HUDEP-2 (cell line): ENCODE measurements around the gene EIF4G3.
A peak's percentile ranks its signal among the peaks of the same experiment; 100 is the strongest.

Experiments used
- DNase-seq, 76 experiments: peaks; one replicate each; lab custom pipeline; 2025; ENCODE audit not compliant: unreplicated experiment in 76 of 76; lab: John Stamatoyannopoulos, UW

The EIF4G3 gene

DNA sequence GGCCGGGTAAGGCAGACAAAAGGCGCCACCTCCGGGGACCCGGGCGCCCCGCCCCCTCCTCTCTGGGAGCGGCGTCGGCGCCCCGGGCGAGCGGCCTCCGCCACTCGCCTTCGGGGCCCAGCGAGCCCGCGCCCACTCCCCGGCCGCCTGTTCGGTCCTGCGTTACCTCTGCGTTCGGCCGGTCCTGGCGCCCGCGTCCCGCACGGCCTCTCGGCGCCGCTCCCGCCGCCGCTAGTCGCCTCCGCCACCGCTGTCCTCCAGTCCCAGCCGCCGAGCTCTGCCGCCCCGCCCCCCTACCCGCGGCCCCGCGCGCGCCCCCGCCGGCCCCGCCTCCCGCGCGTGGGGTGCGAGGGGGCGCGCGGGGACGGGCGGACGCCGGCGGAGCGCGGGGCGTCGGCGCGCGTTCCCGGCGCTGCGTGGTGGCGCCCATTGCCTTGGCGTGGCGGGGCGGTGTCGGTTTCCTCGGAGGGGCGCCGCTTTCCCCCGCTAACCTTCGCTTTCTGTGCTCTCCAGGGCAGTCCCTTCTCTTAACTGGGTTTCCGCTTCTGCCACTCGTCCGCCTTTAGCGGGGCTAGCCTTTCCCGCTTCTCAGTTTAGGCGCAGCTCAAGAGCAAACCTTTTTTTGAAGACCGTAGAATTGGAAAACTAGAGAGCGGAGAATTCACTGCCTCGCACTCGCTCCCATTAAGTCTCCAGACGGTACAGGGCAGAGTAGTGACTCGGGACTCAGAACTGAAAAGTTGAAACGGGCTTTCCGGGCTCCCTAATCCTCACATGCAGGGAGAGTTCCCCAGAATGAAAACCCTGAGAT, 389.5 kb downstream of the EIF4G3 start, which contains the start of gene HP1BP3:
HP1BP3 (minus strand) TSS at position 279 of the 811 bp plus-strand sequence. CDS start 6,867 bp downstream, outside the sequence.
- peak in 66 of 76 experiments; percentile 2 to 83 (median 60) for DNase-seq

DNA sequence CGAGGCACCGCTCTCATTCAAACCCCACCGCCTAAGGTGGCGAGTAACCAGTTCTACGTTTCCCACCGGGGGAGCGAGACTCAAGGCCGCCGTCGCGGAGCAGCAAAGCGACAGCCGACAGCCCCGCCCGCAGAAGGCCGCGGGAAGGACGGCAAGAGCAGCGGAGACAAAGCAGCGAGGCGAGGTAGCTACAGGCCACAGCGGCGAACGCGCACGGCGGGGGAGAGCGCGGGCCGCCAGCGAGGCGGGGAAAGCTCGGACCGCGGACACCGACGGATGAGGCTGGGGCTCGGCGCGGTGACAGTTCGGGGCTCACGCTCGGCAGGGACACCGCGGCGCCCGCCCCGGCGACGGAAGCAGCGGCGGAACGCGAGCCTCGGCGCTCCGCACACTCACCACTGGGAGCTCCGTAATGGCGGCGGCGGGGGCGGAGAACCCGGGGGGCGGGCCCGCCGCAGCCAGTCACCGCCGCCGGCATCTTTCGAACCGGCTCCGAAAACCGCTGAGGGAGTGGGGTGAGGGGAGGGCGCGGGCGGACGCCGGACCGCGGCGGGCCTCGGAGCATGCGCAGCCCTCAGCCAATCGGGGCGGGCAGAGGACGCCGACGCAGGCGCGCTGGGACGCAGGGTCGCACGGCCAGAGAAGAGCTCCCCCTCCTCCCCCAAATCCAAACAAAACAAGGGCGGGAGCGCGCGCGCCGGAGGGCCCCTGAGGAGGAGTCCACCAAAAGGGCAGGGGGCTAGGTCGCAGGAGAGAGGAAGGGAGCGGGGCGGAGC, 390.3 kb downstream of the EIF4G3 start:
- DNase-seq, result peak in 75 of 76 experiments; percentile 30 to 95 (median 89)

DNA sequence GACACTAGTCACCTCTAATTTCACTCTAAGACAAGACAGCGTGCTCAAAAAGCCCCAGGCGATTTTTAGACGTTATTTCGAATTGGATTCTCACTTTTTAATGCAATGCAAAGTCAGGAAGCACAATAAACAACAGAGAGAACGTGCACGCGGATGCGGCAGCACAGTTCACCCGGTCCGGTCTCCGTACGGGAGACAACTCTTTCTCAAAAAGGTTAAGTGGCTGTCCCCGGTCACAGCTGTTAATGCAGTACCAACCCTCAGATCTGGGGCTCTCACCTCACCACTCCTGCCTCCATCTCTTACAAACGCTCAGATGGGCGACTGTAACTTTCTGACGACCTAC, 390.8 kb downstream of the EIF4G3 start:
- peak in 10 of 76 experiments; percentile 8 to 53 (median 42) for DNase-seq

DNA sequence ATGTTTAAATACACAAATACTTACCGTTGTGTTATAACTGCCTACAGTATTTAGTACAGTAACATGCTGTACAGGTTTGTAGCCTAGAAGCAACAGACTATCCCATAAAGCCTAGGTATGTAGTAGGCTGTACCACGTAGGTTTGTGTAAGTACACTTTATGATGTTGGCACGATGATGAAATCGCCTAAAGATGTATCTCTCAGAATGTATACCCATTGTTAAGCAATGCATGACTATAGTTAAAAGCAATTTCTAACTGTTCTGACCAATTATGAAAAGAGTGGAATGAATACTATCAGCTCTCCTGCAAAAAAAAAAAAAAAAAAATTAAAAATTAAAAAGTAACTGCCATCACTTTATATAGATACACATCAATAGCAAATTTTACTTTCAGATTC, 401.0 kb downstream of the EIF4G3 start:
- no peak for DNase-seq

DNA sequence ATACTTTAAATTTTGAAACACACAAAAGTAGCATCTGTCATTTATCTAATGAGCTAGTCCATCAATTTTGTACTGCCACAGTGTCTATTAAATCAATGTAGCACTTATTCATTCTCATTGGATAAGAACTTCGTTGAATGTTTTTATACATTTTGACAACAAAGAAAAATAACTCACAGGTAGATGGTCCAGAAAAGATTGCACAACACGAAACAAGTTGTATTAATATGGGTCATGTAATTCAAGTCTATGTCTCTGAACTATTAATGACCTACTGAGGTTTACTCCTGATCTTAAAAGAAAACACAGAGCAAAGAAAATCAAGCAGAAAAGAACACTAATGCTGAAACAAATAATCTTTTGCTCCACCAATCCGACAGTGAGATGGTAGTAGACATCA, 404.9 kb downstream of the EIF4G3 start:
- DNase-seq, result no peak

DNA sequence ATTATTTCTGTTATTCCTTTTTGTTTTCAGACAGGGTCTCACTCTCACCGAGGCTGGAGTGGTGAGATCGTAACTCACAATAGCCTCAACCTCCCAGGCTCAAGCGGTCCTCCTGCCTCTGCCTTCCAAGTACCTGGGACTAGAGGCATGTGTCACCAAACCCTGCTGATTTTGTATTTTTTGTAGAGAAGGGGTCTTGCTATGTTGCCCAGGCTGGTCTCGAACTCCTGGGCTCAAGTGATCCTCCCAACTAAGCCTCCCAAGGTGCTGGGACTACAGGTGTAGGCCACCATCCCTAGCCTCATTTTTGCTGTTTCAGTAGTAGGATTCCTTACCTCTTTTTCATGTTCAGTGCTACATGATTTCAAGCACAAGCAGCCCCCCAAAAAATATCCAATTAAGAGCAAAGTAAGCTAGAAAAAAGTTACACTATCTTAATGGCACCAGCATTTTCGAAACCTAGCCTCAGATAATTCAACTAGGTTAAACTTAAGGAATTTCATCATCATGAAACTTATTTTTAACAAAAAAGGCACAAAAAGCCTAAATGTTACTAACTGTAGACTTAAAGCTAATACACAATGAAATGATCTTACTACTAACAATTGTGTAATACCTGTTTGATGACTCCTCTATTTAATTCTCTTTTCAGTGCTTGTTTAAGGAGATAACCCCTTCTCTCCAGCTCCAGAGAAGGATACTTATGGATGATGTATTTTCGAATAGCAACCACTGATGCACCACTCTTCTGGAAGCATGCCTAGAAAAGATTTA, 406.2 kb downstream of the EIF4G3 start:
- DNase-seq, result no peak

DNA sequence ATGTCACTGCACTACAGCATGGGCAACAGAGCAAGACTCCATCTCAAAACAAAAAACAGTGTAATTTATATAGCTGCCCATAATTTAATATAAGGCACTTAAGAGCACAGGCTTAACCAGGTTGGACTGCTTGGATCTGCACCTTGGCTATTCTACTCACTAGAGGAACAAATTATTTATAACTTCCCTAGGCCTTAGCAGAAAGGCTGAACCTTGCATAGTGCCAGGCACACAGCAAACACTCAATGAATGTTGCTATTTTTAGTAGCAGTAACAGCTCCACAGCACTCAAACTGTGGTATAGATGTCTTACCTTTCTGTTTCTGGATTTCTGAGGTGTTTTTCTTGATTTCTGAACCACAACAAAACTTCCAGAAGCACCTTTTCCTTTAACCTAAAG, 409.4 kb downstream of the EIF4G3 start:
- DNase-seq, result no peak

DNA sequence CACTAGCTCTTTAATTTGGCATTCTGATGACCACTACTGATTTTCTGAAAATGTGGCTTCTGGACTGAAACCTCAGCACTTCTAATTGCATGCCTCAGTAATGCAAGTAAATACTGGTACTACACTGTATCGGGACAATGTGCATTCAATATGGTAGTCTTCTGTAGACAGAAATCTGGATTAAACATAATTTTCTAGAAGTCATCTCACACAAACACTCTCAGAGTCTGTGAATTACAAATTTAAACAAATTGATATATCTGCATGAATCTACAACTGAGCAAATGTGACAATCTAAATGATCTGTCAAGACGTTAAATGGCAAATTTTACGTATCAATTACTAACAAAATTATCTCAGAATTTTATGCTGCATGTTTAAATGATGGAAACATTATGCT, 413.3 kb downstream of the EIF4G3 start:
- DNase-seq, result no peak

DNA sequence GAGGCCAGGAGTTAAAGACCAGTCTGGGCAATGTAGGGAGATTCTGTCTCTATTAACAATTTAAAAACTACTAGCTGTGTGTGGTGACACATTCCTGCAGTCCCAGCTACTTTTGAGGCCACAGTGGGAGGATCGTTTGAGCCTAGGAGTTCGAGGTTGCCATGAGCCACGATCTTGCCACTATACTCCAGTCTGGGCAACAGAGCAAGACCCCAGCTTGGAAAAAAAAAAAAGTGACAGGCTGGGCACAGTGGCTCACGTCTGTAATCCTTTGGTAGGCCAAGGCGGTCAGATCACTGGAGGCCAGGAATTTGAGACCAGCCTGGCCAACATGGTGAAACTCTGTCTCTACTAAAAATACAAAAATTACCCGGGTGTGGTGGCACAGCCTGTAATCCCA, 416.4 kb downstream of the EIF4G3 start:
- DNase-seq, result no peak
